ENCODE results near the gene TNFRSF21.

DNA sequence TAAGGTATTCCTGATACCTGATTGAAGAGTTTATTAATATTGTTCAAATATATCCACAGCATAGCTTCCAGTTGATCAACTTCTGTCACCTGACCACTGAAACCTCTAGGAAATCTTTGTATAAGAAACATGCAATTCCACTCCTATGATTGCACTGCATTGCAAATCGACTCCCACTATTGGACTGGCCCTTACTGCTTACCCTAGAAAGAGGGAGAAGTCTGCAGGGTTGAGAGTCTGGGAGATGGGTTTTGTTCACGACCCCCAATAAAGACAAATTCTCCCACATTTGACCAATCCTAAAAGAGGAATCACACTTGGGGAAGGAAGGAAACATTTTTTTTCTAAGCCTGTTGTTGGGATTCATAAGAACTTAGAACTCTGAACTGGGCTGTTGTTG is 43.7 kb downstream of the TNFRSF21 start:
- TF ChIP-seq, protein P1, sequence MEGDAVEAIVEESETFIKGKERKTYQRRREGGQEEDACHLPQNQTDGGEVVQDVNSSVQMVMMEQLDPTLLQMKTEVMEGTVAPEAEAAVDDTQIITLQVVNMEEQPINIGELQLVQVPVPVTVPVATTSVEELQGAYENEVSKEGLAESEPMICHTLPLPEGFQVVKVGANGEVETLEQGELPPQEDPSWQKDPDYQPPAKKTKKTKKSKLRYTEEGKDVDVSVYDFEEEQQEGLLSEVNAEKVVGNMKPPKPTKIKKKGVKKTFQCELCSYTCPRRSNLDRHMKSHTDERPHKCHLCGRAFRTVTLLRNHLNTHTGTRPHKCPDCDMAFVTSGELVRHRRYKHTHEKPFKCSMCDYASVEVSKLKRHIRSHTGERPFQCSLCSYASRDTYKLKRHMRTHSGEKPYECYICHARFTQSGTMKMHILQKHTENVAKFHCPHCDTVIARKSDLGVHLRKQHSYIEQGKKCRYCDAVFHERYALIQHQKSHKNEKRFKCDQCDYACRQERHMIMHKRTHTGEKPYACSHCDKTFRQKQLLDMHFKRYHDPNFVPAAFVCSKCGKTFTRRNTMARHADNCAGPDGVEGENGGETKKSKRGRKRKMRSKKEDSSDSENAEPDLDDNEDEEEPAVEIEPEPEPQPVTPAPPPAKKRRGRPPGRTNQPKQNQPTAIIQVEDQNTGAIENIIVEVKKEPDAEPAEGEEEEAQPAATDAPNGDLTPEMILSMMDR (conservative IDR thresholded peaks at IDR 0.05) = no peak
- no peak for TF ChIP-seq EZH2 (IDR thresholded peaks at IDR 0.05; ENCODE audit: low read depth)
